Glutamatergic neuron (in vitro differentiated cells): Measurements from ENCODE around the gene TMEM126B. TPM values are rescaled to one million over a fixed set of nuclear protein-coding genes. Genes with fewer than 3 reads are reported as not detected.
A peak's percentile ranks its signal among the peaks of the same experiment; 100 is the strongest.

Source experiments
- DNase-seq: peaks from one replicate; pipeline ENCODE4 v3.0.0; 2022
- H3K27ac Mint-ChIP-seq: one replicate; pipeline ENCODE4 v1.8.0; 2020; ENCODE audit warnings: mild to moderate bottlenecking, mixed read lengths, inconsistent platforms; ENCODE audit not compliant: unreplicated experiment
- H3K27me3 Mint-ChIP-seq: one replicate; pipeline ENCODE4 v1.8.0; 2020; ENCODE audit warnings: mild to moderate bottlenecking, moderate library complexity, mixed read lengths, inconsistent platforms; ENCODE audit not compliant: unreplicated experiment
- H3K36me3 Mint-ChIP-seq: one replicate; pipeline ENCODE4 v1.8.0; 2020; ENCODE audit warnings: mild to moderate bottlenecking, mixed read lengths, inconsistent platforms; ENCODE audit not compliant: unreplicated experiment
- H3K4me1 Mint-ChIP-seq: one replicate; pipeline ENCODE4 v1.8.0; 2020; ENCODE audit warnings: mild to moderate bottlenecking, low read depth, mixed read lengths, inconsistent platforms; ENCODE audit not compliant: unreplicated experiment
- H3K4me3 Mint-ChIP-seq: one replicate; pipeline ENCODE4 v1.8.0; 2020; ENCODE audit warnings: mild to moderate bottlenecking, mixed read lengths, inconsistent platforms; ENCODE audit not compliant: unreplicated experiment
- H3K9me3 Mint-ChIP-seq: one replicate; pipeline ENCODE4 v1.8.0; 2020; ENCODE audit warnings: mild to moderate bottlenecking, moderate library complexity, mixed read lengths, inconsistent platforms; ENCODE audit not compliant: unreplicated experiment
- total RNA-seq: library from RNA; stranded (reverse); fragmentation: NEBNext Ultra II Directional; extraction: Animal tissue kit (Norgen Biotek cat#: 25700); gene quantifications from one replicate; pipeline ENCODE4 v1.2.1, GENCODE V29; 2021; ENCODE audit not compliant: unreplicated experiment
- TF ChIP-seq, protein P1 (sequence below): fragments of 200-600 bp; sonication (generic); IDR thresholded peaks from one replicate; pipeline ENCODE4 v1.5.0; 2021; ENCODE audit not compliant: partially characterized antibody, unreplicated experiment

TMEM126B gene
- total RNA-seq, 1 donor from 2014 or later, result 27.3 TPM

DNA sequence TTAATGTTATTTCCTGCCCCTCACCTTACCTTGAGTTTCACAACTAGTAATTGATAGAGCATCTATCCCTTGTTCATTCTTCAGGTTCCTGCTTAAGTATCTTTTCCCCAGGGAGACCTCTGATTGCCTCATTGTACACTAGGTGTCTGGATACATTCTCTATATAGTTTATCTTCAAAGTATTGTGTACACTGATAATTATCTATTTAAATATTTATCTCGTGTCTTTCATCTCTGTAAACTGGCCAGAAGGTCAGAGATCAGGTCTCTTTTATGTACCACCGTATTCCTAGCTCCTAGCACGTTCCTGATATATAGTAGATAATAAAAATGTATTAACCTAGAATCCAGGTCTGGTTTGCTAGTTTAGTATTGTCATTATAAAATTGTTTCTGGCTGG is 6.4 kb downstream of the TMEM126B start:
- no peak overlapping the region for H3K4me3 Mint-ChIP-seq
- H3K36me3 Mint-ChIP-seq, result no peaks in the 10 kb centered on the region
- H3K27me3 Mint-ChIP-seq, result no peaks in the 10 kb centered on the region
- TF ChIP-seq, protein P1, sequence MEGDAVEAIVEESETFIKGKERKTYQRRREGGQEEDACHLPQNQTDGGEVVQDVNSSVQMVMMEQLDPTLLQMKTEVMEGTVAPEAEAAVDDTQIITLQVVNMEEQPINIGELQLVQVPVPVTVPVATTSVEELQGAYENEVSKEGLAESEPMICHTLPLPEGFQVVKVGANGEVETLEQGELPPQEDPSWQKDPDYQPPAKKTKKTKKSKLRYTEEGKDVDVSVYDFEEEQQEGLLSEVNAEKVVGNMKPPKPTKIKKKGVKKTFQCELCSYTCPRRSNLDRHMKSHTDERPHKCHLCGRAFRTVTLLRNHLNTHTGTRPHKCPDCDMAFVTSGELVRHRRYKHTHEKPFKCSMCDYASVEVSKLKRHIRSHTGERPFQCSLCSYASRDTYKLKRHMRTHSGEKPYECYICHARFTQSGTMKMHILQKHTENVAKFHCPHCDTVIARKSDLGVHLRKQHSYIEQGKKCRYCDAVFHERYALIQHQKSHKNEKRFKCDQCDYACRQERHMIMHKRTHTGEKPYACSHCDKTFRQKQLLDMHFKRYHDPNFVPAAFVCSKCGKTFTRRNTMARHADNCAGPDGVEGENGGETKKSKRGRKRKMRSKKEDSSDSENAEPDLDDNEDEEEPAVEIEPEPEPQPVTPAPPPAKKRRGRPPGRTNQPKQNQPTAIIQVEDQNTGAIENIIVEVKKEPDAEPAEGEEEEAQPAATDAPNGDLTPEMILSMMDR, result no peak
- H3K4me1 Mint-ChIP-seq, result no peaks in the 10 kb centered on the region
- H3K27ac Mint-ChIP-seq, result no peak overlapping the region
- DNase-seq, result no peak
- no peaks in the 10 kb centered on the region for H3K9me3 Mint-ChIP-seq

DNA sequence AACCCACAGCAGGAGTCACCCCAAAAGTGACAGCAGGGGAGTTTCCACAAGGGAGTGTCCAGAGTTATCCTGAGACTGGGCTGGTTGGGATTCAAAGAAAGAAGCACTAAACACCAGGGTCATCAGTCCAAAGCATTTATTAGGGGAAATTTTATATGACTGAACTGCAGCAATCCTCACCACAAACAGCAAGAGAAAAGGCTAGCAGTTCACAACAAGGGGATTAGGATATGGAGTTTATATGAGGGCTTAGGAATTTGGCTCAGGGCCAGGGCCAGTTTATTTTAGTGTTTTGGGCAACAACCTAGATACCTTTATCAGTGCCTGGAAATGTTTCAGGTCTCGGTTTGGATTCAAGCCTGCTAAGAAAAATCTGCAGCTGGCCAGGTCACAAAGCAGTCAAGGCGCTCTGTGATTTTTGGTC is 14.8 kb downstream of the TMEM126B start:
- H3K9me3 Mint-ChIP-seq, result no peaks in the 10 kb centered on the region
- H3K4me3 Mint-ChIP-seq, result no peak overlapping the region
- DNase-seq, result no peak
- no peaks in the 10 kb centered on the region for H3K36me3 Mint-ChIP-seq
- H3K4me1 Mint-ChIP-seq, result no peaks in the 10 kb centered on the region
- TF ChIP-seq, protein P1, result no peak
- H3K27ac Mint-ChIP-seq, result no peak overlapping the region
- H3K27me3 Mint-ChIP-seq, result no peaks in the 10 kb centered on the region

- H3K9me3 Mint-ChIP-seq, result no peaks in the 10 kb centered on the region
- H3K4me3 Mint-ChIP-seq, result peak overlapping the region; percentile 100
- TF ChIP-seq, protein P1, result no peak
- H3K36me3 Mint-ChIP-seq, result no peaks in the 10 kb centered on the region
- H3K4me1 Mint-ChIP-seq, result no peaks in the 10 kb centered on the region
- peaks cover 3% of the 10 kb centered on the region for H3K27me3 Mint-ChIP-seq
- DNase-seq, result no peak
- peak overlapping the region; percentile 94 for H3K27ac Mint-ChIP-seq
These were observed 18.7 kb downstream of the TMEM126B start for GRCh38 chr11:85647078-85647477.

GRCh38 chr11:85647604-85648299 is 19.4 kb downstream of the TMEM126B start, which contains the start of gene TMEM126A:
TMEM126A (plus strand) TSS chr11:85647967; CDS start chr11:85650256, 2,289 bp downstream.
- DNase-seq, result peak; percentile 91
- H3K36me3 Mint-ChIP-seq, result no peaks in the 10 kb centered on the region
- H3K4me1 Mint-ChIP-seq, result no peaks in the 10 kb centered on the region
- TF ChIP-seq, protein P1, result no peak
- peak within 1 kb of the TSS; percentile 100 for H3K4me3 Mint-ChIP-seq
- H3K27me3 Mint-ChIP-seq, result peaks cover 3% of the 10 kb centered on the region
- H3K9me3 Mint-ChIP-seq, result no peaks in the 10 kb centered on the region
- peak within 1 kb of the TSS; percentile 94 for H3K27ac Mint-ChIP-seq

GRCh38 chr11:85651118-85651517 is 22.7 kb downstream of the TMEM126B start:
- Mint-ChIP-seq H3K9me3 (no peaks in the 10 kb centered on the region), H3K4me1 (no peaks in the 10 kb centered on the region), H3K36me3 (no peaks in the 10 kb centered on the region), H3K27ac (no peak overlapping the region), H3K4me3 (no peak overlapping the region), H3K27me3 (peaks cover 3% of the 10 kb centered on the region)
- DNase-seq, result no peak
- TF ChIP-seq, protein P1, result no peak
